PFSK-1 (cell line): ENCODE data around the gene GMEB2.

Experiments
- FOXP2 ChIP-seq: optimal IDR thresholded peaks from 2 replicates; pipeline ENCODE3; 2011; ENCODE audit warnings: borderline replicate concordance, control low read depth, inconsistent platforms; ENCODE audit not compliant: insufficient read depth; ENCODE audit errors: extremely low read length, extremely low read depth
- POLR2AphosphoS5 ChIP-seq: IDR thresholded peaks from 2 replicates; pipeline ENCODE4 v1.6.1; 2012; ENCODE audit warnings: low read depth, mild to moderate bottlenecking, control low read depth, low read length, moderate library complexity
- SIN3A ChIP-seq: IDR thresholded peaks from 2 replicates; pipeline ENCODE4 v1.6.1; 2012; ENCODE audit warnings: mild to moderate bottlenecking, low read length, moderate library complexity, borderline replicate concordance; ENCODE audit not compliant: insufficient read depth
- TAF1 ChIP-seq: IDR thresholded peaks from 2 replicates; pipeline ENCODE4 v1.6.1; 2012; ENCODE audit warnings: low read length, control low read depth, borderline replicate concordance; ENCODE audit not compliant: insufficient read depth
- TF ChIP-seq, protein P1 (sequence below), 2 experiments: IDR thresholded peaks; 2 replicates each; pipeline versions ENCODE4 v1.6.1 to v1.8.0; 2011 to 2012; ENCODE audit warnings: low read depth in 2 of 2, low read length in 2 of 2, control low read depth in 1 of 2, inconsistent platforms in 1 of 2, mild to moderate bottlenecking in 1 of 2, moderate library complexity in 1 of 2; ENCODE audit not compliant: insufficient read depth in 1 of 2

GMEB2 gene

DNA sequence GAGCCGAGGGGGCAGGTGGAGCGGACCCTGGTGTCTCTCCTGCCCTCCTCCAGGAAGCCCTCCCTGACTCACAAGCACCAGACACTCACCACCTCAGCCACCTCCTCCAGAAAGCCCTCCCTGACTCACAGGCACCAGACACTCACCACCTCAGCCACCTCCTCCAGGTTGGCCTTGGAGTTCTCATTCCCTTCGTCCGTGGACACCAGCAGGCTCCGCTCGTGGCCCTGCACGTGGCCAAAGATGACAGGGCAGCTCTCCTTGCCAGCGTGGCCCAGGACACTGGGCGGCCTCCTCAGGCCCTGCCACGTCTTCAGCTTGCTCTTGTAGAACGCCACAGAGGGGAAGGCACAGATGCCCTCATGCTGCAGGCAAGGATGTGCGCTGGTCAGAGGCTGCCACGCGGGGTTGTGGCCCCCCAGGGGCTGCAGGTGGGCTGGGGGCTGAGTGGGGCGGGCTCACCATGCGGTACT, 66.5 kb downstream of the GMEB2 start:
- TF ChIP-seq POLR2AphosphoS5 = no peak
- TF ChIP-seq FOXP2 = no peak
- no peak for TF ChIP-seq SIN3A
- no peak for TF ChIP-seq TAF1
- TF ChIP-seq, protein P1, sequence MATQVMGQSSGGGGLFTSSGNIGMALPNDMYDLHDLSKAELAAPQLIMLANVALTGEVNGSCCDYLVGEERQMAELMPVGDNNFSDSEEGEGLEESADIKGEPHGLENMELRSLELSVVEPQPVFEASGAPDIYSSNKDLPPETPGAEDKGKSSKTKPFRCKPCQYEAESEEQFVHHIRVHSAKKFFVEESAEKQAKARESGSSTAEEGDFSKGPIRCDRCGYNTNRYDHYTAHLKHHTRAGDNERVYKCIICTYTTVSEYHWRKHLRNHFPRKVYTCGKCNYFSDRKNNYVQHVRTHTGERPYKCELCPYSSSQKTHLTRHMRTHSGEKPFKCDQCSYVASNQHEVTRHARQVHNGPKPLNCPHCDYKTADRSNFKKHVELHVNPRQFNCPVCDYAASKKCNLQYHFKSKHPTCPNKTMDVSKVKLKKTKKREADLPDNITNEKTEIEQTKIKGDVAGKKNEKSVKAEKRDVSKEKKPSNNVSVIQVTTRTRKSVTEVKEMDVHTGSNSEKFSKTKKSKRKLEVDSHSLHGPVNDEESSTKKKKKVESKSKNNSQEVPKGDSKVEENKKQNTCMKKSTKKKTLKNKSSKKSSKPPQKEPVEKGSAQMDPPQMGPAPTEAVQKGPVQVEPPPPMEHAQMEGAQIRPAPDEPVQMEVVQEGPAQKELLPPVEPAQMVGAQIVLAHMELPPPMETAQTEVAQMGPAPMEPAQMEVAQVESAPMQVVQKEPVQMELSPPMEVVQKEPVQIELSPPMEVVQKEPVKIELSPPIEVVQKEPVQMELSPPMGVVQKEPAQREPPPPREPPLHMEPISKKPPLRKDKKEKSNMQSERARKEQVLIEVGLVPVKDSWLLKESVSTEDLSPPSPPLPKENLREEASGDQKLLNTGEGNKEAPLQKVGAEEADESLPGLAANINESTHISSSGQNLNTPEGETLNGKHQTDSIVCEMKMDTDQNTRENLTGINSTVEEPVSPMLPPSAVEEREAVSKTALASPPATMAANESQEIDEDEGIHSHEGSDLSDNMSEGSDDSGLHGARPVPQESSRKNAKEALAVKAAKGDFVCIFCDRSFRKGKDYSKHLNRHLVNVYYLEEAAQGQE (IDR thresholded peaks at IDR 0.05; ENCODE audit: insufficient read depth in 1 of 2, low read depth in 2 of 2, low read length in 2 of 2) = no peak

DNA sequence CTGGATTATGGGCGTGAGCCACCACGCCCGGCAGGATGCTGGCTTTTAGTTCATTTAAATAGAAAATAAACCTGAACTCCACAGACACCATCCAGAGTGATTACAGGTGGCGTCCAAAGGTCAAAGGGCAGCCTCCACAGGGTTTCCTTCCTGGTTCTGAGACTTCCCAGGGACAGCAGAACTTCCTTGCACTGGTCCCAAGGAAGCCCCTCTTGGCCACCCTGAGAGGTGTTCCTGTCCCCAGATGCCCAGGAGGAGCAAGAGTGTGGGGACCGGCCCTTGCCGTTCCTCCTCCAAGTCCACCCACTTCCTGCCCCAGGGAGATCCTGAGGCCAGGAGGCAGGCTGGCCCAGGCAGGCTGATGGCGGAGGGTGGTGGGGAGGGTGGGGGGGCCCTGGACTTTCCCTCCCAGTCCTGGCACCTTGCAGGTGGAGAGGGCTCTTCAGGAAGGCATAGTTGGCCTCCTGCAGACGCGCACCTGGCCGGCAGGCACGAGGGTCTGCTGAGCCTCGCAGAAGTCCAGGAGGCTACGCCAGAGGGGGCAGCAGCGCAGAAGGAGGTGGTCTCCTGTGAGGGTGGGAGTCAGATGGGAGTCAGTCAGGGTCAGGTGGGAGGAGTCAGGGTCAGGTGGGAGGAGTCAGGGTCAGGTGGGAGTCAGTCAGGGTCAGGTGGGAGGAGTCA, 68.0 kb downstream of the GMEB2 start:
- TF ChIP-seq FOXP2 (no peak), POLR2AphosphoS5 (no peak), TAF1 (no peak), SIN3A (no peak)
- TF ChIP-seq, protein P1 (IDR thresholded peaks at IDR 0.05; ENCODE audit: insufficient read depth in 1 of 2, low read depth in 2 of 2, low read length in 2 of 2) = no peak

DNA sequence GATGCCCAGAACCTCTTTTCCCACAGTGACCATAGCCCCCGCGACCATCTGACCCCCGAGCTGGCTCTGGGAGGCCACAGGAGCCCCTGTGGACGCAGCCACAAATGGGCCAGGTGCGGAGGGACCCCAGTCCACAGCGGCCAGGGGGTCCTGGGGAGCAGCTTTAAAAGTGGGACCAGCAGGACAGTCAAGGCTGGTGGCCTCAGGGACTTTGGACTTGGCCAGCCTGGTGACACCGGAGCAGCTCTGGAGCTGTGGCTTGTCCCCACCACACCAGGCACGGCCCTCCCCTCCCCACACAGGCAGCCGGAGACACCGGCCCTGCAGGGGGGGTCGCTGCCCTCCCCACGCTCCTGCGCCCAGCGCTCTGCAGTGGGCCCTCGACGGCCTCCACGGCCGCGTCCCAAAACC, 69.4 kb downstream of the GMEB2 start:
- TF ChIP-seq TAF1 = no peak
- TF ChIP-seq, protein P1 (IDR thresholded peaks at IDR 0.05; ENCODE audit: insufficient read depth in 1 of 2, low read depth in 2 of 2, low read length in 2 of 2) = no peak
- no peak for TF ChIP-seq FOXP2
- no peak for TF ChIP-seq POLR2AphosphoS5

DNA sequence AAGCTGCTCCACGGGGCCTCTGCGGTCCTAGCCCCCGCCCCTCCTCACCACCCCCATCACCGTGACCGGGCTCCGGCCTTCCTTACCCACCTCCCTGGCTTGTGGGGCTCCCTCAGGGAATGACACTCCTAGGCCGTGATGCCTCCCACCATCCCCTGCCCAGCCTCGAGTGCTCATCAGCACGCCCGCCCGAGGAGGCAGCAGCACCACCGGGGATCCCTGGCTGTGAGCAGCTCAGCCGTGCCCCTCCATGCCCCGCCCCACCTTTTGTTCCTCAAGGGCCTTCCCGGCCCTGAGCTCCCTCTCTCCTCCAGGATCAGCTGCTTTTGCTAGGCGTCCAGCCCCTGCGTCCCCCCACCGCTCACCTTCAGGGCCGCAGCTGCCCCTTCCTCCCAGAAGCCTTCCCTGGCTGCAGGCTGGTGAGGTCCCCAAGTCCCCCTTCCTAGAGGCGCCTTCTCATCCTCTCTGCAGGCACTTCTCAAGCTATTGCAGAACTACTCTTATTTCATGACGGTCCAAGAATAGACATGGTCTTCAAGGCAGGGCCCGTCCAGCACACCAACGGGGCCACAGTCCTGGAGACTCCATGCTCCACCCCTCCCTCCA, 69.9 kb downstream of the GMEB2 start:
- no peak for TF ChIP-seq SIN3A
- no peak for TF ChIP-seq TAF1
- TF ChIP-seq FOXP2 = no peak
- TF ChIP-seq POLR2AphosphoS5 = no peak
- TF ChIP-seq, protein P1 (IDR thresholded peaks at IDR 0.05; ENCODE audit: insufficient read depth in 1 of 2, low read depth in 2 of 2, low read length in 2 of 2) = no peak
